NCI-H2081 treated with DMSO at 0.1 percent for 48 hours (cell line): ENCODE measurements around the gene BPIFB2.
"Not testable (repeated sequence)": the region's sequence is repeated elsewhere in the genome, so short reads cannot be mapped to it uniquely, and the experiment has no call there.

Experiments used
- DNase-seq: peaks from one replicate; lab custom pipeline; 2025; lab: John Stamatoyannopoulos, UW

The BPIFB2 gene

DNA sequence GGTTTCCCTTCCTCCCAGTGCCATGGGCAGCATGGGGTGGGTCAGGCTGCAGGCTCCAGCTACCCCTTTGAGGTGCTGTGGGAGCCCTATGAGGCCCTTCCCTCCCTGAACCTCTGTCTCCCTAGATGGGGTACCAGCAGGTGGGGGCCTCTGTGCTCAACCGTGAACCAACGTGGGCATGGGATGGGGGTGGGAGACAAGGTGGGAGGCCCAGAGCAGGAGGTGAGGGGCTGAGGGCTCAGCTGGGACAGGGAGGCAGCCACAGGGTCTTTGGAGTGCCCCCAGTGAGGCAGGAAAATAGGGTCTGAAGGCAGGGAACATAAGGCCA lies 36.6 kb upstream of the BPIFB2 start:
- no peak for DNase-seq

DNA sequence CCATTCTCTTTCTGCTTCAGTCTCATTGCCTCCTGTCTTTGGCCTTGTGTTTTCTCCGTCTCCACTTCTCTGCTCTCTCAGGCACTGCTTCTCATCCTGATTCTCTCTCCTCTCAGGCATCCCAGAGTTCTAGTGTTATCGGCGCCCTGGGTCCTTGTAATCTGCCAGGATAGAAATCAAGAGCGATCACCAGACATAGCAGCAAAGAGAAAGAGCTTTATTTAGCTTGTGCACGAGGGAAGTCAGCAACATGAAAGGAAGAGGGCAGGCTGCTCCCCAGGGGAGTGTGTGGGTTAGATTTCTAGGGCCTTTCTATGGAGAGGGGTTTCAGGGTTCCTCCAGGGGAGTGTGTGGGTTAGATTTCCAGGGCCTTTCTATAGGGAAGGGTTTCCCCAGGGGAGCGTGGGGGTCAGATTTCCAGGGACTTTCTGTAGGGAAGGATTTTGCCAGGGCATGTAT lies 35.8 kb upstream of the BPIFB2 start:
- no peak for DNase-seq

DNA sequence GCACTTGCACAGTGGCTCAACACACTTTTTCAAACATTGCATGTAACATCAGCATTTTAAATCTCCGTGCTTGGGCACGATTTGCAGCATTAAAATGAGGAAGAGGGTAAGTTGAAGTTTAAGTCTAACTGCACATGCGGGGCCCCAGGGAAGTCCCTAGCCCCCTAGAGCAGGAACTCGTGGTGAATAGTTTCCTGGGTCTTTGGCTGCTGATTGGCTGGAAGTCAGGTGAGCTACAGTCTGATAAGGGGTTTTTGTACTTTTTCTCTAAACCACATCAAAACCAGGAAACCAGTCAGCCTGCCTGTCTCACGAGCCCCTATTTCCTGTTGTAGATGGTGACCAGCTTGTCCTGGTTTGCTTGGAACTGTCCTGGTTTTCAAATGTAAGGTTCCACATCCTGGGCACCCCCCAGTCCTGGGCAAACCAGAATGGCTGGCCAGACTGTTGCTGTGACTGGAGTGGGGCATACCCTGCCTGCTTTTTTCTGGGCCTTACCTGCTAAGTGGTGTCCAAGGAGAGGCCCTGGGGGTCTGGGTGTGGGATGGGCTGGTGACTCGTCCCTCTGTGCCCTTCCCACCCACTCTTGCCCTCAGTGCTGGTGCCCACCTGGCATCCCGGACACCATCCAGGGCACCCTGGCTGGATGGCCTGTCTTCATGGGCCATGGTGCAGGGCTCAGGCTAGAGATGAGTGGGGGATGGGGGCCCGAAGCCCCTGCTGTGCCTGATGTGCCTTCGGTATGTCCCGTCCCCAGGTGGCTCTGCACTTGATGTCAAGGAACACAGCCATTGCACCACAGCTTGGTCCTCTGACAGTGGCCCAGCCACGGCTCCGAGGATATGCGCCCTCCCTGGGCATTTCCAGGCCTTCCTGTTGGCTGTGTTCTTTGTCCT lies 35.1 kb upstream of the BPIFB2 start:
- DNase-seq = no peak

DNA sequence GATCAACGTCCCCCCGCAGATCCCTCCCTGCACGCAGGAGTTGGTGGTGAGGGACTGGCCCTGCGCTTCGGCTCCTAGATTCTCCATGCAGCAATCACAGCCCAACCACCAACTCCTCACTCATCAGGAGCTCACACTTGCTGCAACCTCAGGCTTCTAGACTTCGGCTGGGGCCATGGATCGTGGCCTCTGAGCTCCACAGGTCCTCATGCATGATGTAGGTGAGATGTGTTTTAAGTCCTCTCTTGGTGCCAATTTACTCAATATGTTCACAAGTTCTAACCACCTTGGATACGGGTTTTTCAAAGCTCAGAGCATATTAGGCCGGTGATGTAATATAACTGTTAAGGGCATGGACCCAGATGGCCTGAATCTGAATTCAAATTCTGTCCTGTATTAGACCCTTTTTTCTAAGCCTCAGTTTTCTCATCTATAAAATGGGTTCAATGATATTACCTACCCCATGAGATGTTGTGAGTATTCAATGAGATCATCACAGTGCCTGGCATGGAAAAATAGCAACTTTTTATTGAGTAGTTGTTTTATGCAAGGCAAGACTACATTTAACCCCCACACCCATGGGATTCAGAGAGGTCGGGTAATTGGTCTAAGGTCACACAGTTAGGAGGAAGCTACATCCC lies 34.3 kb upstream of the BPIFB2 start:
- DNase-seq = no peak

DNA sequence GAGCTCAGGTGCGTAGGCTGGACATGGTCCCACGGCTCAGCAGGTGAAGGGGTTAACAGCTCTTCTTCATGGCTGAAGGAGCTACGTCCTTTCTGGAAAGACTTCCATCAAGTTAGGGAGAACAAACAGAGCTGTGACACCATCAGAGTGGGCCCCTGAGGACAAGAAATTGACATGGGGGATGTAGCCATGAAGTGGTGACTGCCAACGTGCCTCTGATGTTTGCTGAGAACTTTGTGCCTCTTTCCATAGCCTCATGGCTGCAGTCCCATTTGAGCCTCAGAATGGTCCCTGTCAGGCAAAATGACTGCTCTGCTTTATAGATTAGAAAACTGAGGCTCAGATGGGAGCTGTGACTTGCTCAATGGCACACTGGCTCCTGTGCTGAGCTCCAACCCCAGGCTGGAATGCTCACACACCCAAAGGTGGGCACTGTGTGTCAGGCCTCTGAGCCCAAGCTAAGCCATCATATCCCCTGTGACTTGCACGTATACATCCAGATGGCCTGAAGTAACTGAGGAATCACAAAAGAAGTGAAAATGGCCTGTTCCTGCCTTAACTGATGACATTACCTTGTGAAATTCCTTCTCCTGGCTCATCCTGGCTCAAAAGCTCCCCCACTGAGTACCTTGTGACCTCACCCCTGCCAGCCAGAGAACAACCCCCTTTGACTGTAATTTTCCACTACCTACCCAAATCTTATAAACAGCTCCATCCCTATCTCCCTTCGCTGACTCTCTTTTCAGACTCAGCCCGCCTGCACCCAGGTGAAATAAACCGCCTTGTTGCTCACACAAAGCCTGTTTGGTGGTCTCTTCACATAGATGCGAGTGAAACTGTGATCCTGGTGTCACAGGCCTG lies 33.1 kb upstream of the BPIFB2 start:
- DNase-seq = not testable (repeated sequence)

DNA sequence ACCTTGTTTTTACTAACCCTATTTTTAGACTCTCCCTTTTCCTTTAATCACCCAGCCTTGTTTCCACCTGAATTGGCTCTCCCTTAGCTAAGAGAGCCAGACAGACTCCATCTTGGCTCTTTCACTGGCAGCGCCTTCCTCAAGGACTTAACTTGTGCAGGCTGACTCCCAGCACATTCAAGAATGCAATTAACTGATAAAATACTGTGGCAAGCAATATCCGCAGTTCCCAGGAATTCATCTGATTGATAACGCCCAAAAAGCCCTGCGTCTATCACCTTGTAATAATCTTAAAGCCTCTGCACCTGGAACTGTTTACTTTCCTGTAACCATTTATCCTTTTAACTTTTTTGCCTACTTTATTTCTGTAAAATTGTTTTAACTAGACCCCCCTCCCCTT lies 32.4 kb upstream of the BPIFB2 start:
- not testable (repeated sequence) for DNase-seq

DNA sequence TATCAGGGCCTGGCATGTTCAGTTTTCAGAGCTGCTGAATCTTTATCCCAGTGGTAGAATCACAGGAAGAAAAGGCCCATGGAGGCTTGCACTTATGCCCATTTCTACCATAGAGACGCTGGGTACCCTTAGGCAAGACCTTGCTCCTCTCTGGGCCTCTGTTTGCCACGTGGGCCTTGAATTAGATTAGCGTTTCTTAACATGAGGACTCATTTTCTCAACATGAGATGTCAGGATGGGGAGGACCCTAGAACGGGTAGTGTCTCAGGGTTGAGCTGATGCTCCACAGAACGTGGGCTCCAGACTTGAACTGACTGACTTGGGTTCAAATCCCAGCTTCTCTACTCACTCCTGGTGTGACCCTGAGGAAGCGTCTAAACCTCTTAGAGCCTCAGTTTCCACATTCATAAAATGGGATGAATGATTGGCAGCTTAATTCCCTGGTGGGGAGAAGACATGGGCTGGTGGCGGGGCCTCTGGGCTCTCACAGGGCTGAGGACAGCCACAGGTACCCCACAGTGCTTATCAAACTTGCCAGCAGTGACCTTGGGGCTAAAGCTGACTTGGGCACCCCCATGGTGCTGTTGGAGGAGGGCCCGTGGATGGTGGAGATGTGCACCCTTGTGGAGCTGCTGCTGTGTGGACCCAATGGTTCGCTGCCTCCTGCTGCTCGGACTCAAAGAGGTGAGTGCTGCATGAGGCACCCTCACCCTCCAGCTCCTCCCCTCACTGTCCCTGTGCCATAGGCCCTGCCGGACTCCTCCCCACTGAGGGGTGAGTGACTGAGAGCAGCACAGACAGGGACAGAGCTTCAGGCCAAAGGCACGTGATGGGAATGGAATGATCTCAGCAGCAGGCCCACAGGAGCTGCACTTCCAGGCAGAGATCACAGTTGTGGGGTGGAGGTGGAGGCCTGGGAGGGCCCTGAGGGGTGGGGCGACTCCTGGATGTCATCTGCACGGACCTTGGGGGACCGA lies 31.5 kb upstream of the BPIFB2 start:
- no peak for DNase-seq

DNA sequence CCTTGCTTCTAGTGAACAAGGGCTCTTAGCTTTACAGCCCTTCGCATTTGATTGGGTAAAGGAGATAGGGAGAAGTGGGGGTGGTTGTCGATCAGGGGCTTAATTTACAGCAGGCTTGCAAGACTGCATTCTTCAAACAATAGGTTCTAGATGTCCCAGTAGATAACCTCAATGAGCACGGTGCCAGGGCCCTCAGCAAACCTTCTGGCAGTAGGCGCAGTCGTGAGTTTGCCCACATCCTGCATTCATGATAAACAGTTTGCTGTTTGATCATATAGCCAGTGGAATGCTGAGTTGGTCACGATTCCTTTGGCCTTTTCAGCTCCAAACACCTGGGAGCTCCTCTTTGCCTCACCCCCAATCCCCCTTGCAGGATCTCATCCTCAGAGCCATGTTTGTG lies 30.8 kb upstream of the BPIFB2 start:
- DNase-seq = no peak

DNA sequence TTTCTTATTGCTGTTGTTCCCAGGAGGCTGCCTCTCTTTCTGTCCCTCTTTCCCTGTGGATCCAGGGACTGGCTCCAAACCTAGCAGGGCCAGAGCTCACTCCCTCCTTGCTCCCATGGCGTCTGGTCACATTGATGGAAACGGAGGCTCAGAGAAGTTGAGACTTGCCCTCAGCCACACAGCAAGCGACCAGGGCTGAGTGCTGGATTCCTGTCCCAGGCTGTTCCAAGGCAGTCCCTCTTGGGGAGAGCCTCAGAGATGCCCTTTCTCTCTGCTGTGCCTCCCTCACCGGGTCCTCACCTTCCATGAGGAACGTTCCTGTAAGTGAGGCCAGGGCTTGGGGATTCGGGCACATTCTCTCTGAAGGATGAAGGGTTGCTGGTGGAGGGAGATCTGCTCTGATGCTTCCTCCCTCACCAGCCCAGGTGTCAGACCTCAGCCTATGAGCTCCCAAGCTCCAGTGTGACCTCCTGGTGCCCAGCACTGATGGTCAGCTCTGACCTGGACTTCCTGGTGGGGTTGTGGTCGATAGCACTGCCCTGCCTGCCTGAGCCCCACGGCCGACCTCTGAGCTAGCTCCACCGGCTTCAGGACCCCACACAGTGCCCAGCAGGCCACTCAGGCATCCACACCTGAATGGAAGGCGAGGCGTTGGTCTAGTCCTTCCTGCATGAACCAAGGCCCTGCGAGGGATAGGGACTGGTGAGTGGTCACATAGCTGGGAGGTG lies 30.1 kb upstream of the BPIFB2 start:
- no peak for DNase-seq

DNA sequence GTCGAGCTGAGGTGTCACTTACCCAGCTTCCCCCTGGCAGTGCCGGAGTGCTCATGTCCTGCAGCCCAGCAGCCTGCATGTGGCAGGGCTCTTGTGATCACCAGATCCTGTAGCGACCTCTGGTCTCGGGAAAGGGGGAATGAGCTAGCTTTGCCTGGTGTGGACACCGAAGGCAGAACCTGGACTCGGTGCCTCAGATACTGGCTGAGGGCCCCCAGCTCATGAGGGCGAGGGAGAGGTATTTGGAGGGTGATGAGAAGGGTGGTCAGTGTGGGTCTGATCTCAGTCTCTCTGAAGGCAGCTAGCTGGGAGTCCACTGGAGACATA lies 29.5 kb upstream of the BPIFB2 start:
- DNase-seq = no peak

DNA sequence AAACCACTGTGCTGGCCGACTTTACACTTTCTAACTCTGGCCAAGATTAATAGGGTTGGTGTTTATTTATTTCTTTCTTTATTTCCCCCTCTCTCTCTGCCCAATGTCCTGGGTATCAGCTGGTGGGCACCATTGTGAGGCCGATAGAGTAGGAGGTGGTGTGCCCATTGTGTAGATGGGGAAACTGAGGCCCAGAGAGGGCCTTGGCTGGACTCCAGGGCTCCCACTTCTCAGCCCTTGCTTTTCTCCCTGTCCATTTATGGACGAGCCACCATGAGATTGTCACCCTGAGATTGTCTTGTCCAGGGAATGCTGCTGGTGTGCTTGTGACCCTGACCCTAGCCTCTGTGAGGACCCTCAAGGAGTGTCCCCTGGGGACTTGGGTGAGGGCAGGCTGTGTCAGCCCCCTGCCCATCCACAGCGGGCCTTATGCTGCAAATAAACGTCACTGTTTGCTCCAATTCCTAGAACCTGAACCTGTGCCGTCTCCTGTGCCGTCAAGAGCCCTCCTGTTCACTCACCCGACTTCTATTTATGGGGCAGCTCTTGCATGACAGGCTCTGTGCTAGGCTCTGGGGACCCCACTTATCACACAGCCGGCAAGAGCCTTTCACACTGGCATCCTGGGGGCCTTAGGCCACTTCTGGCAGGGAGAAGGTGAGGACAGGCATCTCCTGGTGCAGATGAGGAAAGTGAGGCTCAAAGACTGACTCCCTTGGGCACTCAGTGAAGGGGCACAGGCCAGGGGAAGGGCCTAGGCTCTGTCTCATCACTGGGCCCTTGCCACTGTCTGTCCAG lies 28.1 kb upstream of the BPIFB2 start:
- DNase-seq = no peak

DNA sequence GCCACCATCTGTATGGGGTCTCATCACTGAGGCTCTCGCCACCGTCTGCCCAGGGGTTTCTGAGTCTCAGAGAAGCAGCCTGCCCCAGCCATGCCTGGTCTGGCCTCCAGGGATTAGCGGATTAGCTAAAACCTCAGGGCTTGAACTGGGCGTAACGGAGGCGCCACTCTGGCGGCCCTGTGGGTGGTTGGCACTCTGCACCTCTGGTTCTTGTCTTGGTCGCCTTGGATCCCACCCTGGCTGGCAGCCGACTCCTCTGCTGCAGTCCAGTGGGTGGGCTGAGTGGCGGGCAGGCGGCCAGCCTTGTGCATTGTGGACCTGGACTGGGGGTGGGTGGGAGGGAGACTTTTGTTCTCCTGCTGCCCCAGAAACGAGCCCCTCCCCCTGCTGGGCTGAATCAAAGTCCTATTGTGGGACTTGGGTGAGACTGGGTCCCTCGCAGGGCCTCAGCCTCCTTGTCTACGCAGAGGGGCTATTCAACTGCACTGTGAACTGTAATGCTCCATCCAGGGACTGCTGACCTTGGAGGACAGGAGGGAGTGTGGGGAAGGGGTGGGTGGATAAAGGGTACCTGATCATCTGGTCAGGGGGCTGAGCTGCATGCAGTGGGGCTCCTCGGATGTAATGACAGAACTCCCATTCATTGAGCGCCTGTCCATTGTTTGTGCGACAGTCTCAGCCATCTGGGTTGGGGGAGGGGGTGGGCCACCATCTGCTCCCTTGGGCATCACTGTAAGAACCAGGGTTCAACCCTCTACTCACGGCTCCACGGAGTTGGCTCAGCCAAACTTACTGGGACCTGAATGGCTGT lies 27.2 kb upstream of the BPIFB2 start:
- no peak for DNase-seq

DNA sequence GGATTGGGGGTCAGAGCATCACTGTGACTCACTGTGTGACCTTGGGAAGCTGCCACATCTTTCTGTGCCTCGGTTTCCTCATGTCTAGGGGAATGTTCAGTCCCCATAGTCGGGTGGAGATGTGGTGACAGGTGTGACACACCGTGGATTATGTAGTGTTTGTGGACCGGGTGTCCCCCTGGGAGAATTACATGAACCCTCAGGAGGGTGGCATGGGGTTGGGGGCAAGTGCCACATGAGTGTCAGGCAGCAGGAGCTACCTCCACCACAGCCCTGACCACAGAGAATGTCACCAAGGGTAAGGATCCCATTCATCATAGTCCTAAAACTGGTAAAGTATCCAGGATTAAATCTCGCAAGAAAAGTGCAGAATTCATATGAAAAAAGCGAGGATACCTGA lies 26.5 kb upstream of the BPIFB2 start:
- no peak for DNase-seq

DNA sequence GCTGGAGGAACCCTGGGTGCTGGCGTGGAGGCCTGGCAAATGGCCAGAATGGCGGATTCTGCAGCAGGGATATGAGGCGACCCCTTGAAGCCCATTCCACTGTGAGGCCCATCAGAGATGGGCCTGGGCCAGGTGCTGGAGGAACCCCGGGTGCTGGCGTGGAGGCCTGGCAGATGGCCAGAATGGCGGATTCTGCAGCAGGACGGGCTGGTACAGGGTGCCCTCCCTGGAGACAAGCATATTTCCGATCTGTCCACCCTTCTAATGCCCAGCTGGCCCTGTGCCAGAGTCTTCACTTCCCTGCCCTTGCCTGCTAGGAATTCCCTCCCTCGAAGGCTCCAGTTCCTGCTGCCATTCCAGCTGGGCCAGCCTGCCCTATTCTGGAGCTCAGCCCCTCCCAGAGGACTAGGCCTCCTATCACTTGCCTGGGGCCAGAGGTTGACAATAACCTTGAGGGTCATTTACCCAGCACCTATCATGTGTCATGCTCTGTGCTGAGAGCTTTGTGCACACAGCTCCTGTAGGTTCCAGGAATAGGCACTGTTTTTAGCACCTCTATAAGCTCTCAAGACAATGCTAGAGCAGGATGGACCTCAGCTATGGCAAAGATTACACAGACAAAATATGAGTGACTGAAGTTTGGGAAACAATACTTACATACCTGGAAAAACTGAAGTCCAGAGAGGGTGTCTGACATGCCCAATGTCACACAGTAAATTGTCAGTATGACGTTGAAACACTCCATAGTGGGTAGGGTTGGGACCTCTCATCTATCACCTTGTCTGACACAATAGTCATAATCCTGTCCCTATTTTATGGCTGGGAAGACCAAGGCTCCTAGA lies 24.7 kb upstream of the BPIFB2 start:
- no peak for DNase-seq

DNA sequence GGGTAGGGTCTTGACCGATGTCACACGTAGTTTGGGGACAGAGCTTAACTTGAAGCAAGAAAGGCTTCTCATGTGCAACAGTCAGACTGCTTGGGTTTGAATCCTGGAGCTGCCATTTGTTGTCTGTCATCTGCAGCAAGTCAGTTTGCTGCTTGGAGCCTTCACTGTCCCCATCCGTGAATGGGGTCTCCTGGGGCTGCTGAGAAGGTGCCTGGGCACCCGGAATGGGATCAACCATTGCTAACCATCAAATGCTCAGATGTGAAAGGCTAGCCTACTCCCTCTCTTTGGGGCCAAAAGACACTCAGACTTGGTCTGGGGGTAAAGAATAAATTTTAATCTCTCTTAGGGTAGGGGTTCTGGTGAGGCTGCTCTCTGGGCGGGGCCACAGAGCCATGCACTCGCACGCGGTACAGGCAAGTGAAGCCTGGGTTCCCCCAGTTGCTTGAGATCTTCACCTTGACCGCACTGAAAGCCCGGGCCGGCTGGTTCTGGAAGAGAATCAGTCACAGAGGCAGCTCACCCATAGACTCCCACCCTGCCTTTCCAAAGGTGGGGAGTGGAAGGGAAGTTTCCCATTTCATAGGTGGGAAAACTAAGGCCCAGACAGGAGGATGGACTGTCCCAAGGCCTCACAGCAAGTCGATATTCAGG lies 23.9 kb upstream of the BPIFB2 start:
- DNase-seq = no peak

DNA sequence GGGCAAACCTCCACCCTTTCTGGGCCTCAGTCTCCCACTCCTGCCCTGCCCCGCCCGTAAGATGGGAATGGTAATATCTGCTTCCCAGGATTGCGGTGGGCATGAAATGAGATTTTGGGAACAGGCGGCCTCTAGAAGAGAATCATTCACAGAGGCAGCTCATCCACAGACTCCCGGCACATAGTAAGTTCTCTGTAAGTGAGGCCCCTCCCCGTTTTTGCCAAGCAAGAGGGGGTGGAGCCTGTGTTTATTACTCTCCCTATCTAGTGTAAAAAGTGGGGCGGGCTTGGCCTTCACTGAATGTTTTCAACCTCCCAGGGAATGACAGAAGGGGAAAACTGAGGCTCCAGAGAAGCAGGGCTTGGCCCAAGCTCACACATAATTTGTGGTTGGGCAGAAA lies 23.3 kb upstream of the BPIFB2 start:
- DNase-seq = no peak

DNA sequence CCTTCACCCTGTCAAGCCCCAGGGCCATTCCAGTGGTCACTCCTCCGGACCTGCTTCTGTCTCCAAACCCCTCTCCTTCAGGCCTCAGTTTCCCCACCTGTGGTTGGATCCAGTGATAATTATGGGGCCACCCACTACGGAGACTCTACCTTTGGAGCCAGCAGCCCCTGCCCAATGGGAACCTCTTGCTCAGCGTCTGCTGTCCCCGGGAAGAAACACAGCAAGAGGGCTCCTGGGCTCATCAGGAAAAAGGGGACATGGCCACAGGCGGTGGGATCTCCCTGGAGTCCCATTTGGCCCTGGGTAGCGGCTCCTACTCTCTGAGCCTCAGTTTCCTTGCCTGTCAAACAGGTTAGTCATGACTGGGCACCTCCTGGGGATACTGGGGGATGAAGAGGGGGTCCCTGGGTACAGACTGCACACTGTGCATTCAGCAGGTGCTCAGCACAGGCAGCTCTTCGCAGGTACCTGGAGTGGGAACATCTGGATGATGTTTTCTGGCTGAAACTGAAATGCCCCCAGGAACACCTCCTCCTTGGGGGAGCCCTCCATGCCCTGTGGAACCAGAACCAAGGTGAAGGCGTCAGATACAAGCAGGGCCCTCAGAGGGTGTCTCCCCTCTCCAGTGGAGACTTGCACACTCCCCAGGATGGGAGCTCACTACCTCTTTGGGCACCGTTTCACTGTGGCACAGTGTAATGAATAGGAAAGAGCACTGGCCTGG lies 22.7 kb upstream of the BPIFB2 start:
- DNase-seq = no peak
